Stimulated activated CD8-positive, alpha-beta memory T cell treated with anti-CD3 and anti-CD28 coated beads, Interleukin-7, amount 100 ng/mL, for 24 hours (primary cell): Measurements from ENCODE around the gene RREB1.
A peak's percentile ranks its signal among the peaks of the same experiment; 100 is the strongest.

Source experiments
- DNase-seq: peaks from one replicate; pipeline ENCODE4 v3.0.0-alpha.2; 2020; ENCODE audit warnings: low read depth

The RREB1 gene

DNA sequence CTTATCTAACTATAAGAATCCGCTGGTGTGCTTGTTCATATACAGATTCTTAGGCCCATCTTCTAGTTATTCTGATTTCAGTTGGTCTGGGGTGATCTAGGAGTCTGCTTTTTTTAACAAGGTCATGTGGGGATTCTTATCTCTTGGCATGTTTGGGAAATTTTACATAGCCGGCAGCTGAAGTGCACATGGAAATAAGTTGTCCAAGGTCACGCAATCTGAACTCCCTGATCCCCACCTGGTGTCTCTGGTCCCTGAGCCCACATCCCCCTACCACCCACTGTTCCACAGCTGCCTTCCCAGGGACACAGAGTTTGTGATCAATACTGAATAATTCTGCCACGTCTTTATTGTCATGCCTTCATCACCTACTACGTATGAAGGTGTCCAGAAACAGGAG, 114.4 kb downstream of the RREB1 start:
- DNase-seq, result no peak

DNA sequence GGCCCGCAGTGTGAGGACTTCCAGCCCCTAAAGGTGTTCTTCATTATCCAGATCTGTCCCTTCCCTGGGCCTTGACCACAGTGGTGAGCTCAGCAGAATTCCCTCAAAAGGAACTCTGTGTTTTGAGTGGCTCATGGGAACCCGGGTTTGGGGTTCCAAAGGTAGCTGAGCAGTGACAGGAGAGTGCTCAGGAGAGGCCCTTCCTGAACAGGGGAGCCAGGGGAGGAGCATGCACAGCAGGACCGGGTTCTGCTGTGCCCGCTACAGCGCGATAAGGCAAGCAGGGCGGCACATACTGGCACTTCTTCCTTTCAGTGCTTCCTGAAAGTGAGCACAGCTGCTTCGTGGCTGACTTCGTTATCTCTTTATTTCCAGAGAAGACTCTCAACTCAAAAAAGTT, 117.0 kb downstream of the RREB1 start:
- no peak for DNase-seq

DNA sequence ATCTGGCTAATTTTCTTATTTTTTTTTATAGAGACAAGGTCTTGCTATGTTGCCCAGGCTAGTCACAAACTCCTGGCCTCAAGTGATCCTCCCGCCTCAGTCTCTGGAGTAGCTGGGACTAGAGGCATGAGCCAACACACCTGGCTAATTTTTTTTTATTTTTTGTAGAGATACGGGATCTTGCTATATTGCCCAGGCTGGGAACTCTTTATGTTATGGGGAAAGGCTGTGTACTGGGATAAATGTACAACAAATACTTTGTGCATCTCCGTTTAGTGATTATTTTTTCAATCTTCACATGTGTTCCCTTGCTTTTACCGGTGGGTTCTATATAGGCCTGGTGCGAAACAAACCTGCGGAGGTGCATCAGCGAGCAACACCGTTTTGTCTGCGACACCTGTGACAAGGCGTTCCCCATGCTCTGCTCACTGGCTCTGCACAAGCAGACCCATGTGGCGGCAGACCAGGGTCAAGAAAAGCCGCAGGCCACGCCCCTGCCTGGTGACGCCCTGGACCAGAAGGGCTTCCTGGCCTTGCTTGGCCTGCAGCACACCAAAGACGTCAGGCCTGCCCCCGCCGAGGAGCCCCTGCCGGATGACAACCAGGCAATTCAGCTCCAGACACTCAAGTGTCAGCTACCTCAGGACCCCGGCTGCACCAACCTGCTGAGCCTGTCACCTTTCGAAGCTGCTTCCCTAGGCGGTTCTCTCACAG, 121.1 kb downstream of the RREB1 start:
- no peak for DNase-seq

GRCh38 chr6:7229376-7230326, 121.9 kb downstream of the RREB1 start:
- DNase-seq, result no peak

- no peak for DNase-seq
Measured at GRCh38 chr6:7230327-7230691, 122.5 kb downstream of the RREB1 start.

DNA sequence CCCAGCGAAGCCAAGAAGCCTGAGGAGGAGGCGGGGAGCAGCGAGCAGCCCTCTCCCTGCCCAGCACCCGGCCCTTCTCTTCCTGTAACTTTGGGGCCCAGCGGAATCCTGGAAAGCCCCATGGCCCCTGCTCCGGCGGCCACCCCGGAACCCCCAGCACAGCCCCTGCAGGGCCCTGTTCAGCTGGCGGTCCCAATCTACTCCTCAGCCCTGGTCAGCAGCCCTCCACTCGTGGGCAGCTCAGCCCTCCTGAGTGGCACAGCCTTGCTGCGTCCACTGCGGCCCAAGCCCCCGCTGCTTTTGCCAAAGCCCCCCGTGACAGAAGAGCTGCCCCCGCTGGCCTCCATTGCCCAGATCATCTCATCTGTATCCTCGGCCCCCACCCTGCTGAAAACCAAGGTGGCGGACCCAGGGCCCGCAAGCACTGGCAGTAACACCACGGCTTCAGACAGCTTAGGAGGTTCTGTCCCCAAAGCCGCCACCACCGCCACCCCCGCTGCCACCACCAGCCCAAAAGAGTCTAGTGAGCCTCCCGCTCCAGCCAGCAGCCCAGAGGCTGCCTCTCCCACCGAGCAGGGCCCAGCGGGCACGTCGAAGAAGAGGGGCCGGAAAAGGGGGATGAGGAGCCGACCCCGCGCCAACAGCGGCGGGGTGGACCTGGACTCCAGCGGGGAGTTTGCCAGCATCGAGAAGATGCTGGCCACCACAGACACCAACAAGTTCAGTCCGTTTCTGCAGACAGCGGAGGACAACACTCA, 123.4 kb downstream of the RREB1 start:
- no peak for DNase-seq

- no peak for DNase-seq
Measured at GRCh38 chr6:7232351-7232750, 124.6 kb downstream of the RREB1 start.

DNA sequence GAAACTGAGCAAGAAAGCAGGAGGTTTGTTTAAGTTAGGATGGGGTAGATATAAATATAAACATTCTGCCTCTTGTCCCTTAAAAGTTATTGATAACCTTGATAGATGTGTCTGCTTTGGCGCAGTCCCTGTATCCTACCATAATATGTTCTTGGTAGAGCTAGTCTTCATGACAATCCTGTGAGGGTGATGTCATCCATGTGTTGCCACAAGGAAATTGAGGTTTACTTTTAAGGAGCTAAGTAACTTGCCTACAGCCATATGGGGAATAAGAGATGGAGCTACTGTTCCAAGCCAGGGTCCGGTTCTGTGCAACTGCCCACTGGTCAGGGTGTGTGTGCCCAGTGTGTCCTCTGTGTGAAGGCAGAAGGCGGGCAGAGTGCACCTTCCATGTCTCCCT, 126.8 kb downstream of the RREB1 start:
- no peak for DNase-seq

- DNase-seq, result no peak
Measured at GRCh38 chr6:7235712-7236305, 128.0 kb downstream of the RREB1 start.

- no peak for DNase-seq
Measured at GRCh38 chr6:7236306-7237209, 128.8 kb downstream of the RREB1 start.

DNA sequence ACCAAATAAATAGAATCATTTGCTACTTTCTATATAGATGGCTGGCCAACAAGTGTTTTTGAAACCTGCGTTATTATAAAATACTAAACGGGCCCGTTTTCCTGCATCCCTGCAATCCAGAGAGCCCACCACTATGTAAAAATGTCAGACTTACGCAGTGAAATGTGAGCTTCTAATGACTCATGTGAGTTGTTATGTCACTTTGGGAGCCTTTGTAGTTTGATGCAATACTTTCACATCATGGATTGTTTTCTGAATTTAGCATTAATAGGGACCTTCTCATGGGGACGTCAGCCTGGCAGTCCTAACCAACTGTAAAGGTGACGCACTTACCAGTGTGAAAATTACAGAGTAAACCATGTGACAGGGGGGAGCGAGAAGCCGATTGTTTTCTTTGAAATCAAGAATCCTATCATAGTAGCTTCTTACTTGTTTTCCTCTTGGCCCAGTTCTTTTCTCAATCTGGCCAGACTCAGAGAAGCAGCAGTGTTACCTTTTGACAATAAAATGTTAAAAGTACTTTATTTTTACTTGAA, 130.0 kb downstream of the RREB1 start:
- no peak for DNase-seq

DNA sequence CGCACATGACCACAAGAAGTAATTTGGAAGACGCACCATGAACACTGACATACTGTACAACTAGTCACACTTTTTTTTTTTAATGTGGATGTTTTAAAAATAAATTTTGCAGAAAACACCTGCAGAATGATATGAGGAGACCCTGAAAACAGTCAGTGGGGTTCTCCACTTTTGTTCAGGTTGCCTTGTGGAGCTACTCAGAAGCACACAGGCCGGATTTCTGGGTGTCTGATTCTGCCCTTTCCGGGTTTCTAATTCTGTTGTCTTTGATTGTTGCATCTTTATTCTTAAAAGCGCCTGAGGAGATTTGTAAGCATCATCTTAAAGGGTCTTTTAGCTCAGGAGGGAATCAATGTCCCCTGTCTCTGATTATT, 130.8 kb downstream of the RREB1 start:
- DNase-seq, result no peak

DNA sequence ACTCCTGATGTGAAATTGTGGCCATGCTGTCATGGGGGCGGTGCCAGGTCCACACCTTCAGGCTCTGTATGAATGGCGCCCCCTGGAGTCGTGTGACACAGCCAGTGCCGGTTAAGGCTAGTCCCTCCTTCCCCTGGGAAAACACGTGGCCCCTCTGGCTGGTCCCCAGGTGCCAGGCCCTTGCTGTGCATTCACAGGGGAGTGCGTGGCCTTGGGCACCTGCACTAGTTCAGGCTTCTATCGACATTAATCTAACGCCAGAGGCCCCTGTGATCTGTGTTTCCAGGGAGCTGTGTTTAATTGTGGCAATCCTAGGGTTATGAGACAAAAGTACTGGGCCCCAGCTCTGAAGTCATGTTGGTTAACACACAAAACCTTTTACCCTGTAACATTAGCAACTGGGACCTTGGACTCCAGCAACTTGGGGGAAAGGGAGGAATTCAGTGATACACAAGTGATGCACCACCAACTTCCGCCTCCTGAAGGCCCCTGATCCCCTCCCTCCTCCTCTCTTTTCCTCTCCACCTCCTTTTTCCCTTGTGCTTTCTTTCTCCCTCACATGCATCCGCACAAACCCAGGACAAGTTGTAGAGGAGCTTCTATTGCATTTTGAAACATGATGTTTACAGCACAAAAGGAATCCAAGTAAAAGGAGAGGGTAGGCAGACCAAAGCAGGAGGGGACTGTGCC, 131.3 kb downstream of the RREB1 start:
- DNase-seq, result peak; percentile 62

DNA sequence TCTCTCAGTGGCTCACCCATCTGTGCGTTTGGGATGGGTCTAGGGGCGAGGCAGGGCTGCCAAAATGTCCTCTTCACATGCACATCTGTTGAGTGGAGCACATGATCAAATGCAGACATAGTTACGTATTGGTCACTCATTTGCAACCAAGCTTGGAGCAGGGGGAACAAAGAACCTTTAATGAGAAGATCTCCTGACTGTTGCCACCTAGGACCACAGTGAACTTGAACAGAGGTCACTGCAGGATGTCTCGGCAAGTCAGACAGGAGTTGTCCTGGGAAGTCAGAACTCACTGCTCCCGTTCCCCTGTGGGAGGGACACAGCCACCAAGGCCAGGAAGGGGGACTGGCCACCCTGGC, 131.8 kb downstream of the RREB1 start:
- DNase-seq, result no peak

GRCh38 chr6:7240351-7240750, 132.6 kb downstream of the RREB1 start:
- DNase-seq, result no peak

GRCh38 chr6:7241160-7241559, 133.4 kb downstream of the RREB1 start:
- DNase-seq, result no peak

GRCh38 chr6:7241709-7242645, 134.2 kb downstream of the RREB1 start:
- no peak for DNase-seq

- DNase-seq, result no peak
Measured at GRCh38 chr6:7242835-7243178, 135.0 kb downstream of the RREB1 start.

DNA sequence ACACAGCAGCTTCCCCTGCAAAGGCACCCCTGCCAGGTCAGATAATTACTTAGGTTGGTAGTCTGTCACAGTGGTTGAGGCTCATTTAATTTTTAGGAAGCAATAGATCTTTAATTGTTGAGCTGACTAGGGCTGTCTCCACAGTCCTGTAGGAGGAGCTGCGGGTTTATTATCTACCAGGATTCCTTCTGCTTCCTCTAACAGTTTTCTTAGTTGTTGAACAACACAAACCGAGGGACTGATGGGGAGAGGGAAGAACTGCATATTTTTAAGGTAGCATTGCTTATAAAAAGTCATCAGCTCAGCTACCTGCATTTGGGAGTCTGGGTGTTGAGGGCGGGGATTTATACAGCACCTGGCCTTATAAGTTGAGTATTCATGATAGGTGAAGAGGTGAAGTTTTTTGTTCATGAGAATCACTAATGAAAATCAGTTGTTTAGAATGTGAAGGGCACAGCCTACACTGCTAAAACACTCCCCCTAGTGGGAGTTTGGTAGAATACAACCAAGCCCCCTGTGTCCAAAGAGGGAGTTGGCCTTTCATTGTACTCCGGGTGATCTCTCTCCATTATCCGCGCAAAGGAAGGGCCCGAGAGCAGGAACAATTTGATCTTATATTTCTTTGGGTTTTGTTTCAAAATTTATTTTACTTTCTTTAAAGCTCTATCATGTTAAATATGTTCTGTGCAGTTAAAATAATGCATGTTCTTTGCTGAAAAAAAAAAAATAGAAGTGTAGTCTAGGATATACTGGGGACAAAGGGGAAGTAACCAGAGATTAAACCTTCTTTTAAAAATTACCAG, 135.6 kb downstream of the RREB1 start:
- no peak for DNase-seq
